ENCODE results near the gene FAM184A. TPM values are rescaled to one million over a fixed set of nuclear protein-coding genes. Genes with fewer than 3 reads are reported as not detected.
"Not testable (repeated sequence)": the region's sequence is repeated elsewhere in the genome, so short reads cannot be mapped to it uniquely, and the experiment has no call there.

Gene FAM184A
- total and polyA plus RNA-seq, 10 of the 15 experiments (the other 5 are each of a cell fraction or from before 2014, with no cell fraction given) = 0.15 to 0.23 TPM; not detected in 8

GRCh38 chr6:119119989-119120388 lies 41.5 kb upstream of the FAM184A start:
- in situ Hi-C loops (cut with MboI) (loop anchor here (25.0 kb wide), 1 partner anchor 158 kb away; no protein-coding TSS in a partner anchor), intact Hi-C loops (cut with micrococcal nuclease; ENCODE audit: unreplicated experiment) (no loop called here)
- DNase-seq (ENCODE audit: low read depth, low spot score) (no peak), FAIRE-seq (no peak), ATAC-seq (no peak)
- Histone ChIP-seq H3K79me2 (ENCODE audit: control insufficient read depth, insufficient read depth, low read length) (no peaks in the 10 kb centered on the region), H3K27ac (ENCODE audit: control insufficient read depth, insufficient read depth) (no peak overlapping the region), H3K27me3 (replicated peaks in 1 of 2; ENCODE audit: control insufficient read depth in 2 of 2, insufficient read depth in 2 of 2, low read length in 1 of 2) (no peaks in the 10 kb centered on the region), H3K36me3 (ENCODE audit: control insufficient read depth in 2 of 2, insufficient read depth in 2 of 2, low read length in 1 of 2) (no peaks in the 10 kb centered on the region), H3K4me2 (ENCODE audit: control insufficient read depth, insufficient read depth) (no peak overlapping the region), H3K4me3 (no peak overlapping the region), H3K9ac (ENCODE audit: control insufficient read depth, insufficient read depth, low read length) (no peak overlapping the region), H4K20me1 (ENCODE audit: control insufficient read depth, insufficient read depth) (no peaks in the 10 kb centered on the region), H2AFZ (ENCODE audit: control insufficient read depth, low read depth, low read length) (no peak overlapping the region), H3K4me1 (ENCODE audit: control insufficient read depth, insufficient read depth, low read length) (no peaks in the 10 kb centered on the region), H3K9me3 (replicated peaks; ENCODE audit: control insufficient read depth, insufficient read depth, low read length) (no peaks in the 10 kb centered on the region)
- ChIA-PET POLR2A (no interaction called here), SMC1A (ENCODE audit: uncharacterized antibody, unreplicated experiment) (interaction anchor here (0.8 to 1.0 kb wide), 2 partner anchors 28 to 81 kb away, joined by 3 to 4 read pairs; no protein-coding TSS in a partner anchor), RAD21 (ENCODE audit: unreplicated experiment) (no interaction called here), CTCF (interaction anchor here (0.6 to 2.7 kb wide), 3 partner anchors 10 to 157 kb away, joined by 3 to 13 read pairs (median 4); no protein-coding TSS in a partner anchor)
- 42% methylated on average over 4 of the region's 4 CpGs for WGBS (ENCODE audit: insufficient coverage, insufficient replicate concordance, low lambda C conversion rate, missing lambda C conversion rate)
- BruUV-seq (replicated peaks) = no TSS peak
- TF ChIP-seq RFX5 (IDR thresholded peaks at IDR 0.05; ENCODE audit: low read depth, low read length) (no peak), EZH2 (IDR thresholded peaks at IDR 0.05; ENCODE audit: borderline replicate concordance, control insufficient read depth, low read depth, low read length) (no peak), SMC3 (IDR thresholded peaks at IDR 0.05; ENCODE audit: borderline replicate concordance, low read length) (no peak), SREBF1 (IDR thresholded peaks at IDR 0.05; ENCODE audit: low read length) (no peak), HDAC2 (IDR thresholded peaks at IDR 0.05) (no peak), SMAD5 (IDR thresholded peaks at IDR 0.05; ENCODE audit: low read depth) (no peak), KDM1A (IDR thresholded peaks at IDR 0.05; ENCODE audit: borderline replicate concordance) (no peak), YY1 (IDR thresholded peaks at IDR 0.05; ENCODE audit: low read depth, low read length) (no peak), ZNF24 (IDR thresholded peaks at IDR 0.05) (no peak), CHD1 (IDR thresholded peaks at IDR 0.05; ENCODE audit: low read depth, low read length) (no peak), RAD21 (IDR thresholded peaks at IDR 0.05; ENCODE audit: insufficient read depth, low read depth, low read length) (no peak), MAX (IDR thresholded peaks at IDR 0.05; ENCODE audit: low read depth, low read length) (no peak), NRF1 (conservative IDR thresholded peaks at IDR 0.05; ENCODE audit: low read depth, low read length) (no peak), BHLHE40 (IDR thresholded peaks at IDR 0.05; ENCODE audit: borderline replicate concordance in 1 of 2, low read depth in 2 of 2, low read length in 1 of 2) (no peak), BACH1 (IDR thresholded peaks at IDR 0.05; ENCODE audit: borderline replicate concordance) (no peak), GATAD2B (conservative IDR thresholded peaks at IDR 0.05; ENCODE audit: low read depth) (no peak), ZBTB11 (CRISPR knock-in tag; IDR thresholded peaks at IDR 0.05) (no peak)

GRCh38 chr6:119119062-119119461 lies 40.6 kb upstream of the FAM184A start:
- intact Hi-C loops (cut with micrococcal nuclease; ENCODE audit: unreplicated experiment) = not testable (repeated sequence)

More at GRCh38 chr6:119119062-119119461, 40.6 kb upstream of the FAM184A start:
- H3K9me3 ChIP-seq (replicated peaks; ENCODE audit: control insufficient read depth, insufficient read depth, low read length); FAIRE-seq; POLR2A ChIA-PET; H3K4me1 ChIP-seq (ENCODE audit: control insufficient read depth, insufficient read depth, low read length); H3K4me2 ChIP-seq (ENCODE audit: control insufficient read depth, insufficient read depth); H4K20me1 ChIP-seq (ENCODE audit: control insufficient read depth, insufficient read depth); H3K9ac ChIP-seq (ENCODE audit: control insufficient read depth, insufficient read depth, low read length); H3K27me3 ChIP-seq (replicated peaks in 1 of 2; ENCODE audit: control insufficient read depth in 2 of 2, insufficient read depth in 2 of 2, low read length in 1 of 2); DNase-seq (ENCODE audit: low read depth, low spot score); H2AFZ ChIP-seq (ENCODE audit: control insufficient read depth, low read depth, low read length); BruUV-seq (replicated peaks); H3K79me2 ChIP-seq (ENCODE audit: control insufficient read depth, insufficient read depth, low read length); H3K27ac ChIP-seq (ENCODE audit: control insufficient read depth, insufficient read depth); RAD21 ChIA-PET (ENCODE audit: unreplicated experiment); H3K4me3 ChIP-seq; ATAC-seq; H3K36me3 ChIP-seq (ENCODE audit: control insufficient read depth in 2 of 2, insufficient read depth in 2 of 2, low read length in 1 of 2): not testable (repeated sequence)
- WGBS (ENCODE audit: insufficient coverage, insufficient replicate concordance, low lambda C conversion rate, missing lambda C conversion rate) = 56% methylated on average over 13 of the region's 13 CpGs
- ChIA-PET CTCF (interaction anchor here (0.6 to 2.7 kb wide), 3 partner anchors 9 to 552 kb away, joined by 3 to 13 read pairs (median 4); no protein-coding TSS in a partner anchor), SMC1A (ENCODE audit: uncharacterized antibody, unreplicated experiment) (interaction anchor here (1.2 kb wide), 1 partner anchor 14 kb away, joined by 4 read pairs; no protein-coding TSS in a partner anchor)
- in situ Hi-C loops (cut with MboI) = loop anchor here (25.0 kb wide), 1 partner anchor 157 kb away; no protein-coding TSS in a partner anchor

All from GM12878 (cell line).